Ectodermal cell (in vitro differentiated cells): ENCODE measurements around the gene HPSE.

Experiments
- H3K27ac ChIP-seq: 2 replicates; pipeline ENCODE4 v1.7.0; 2013; ENCODE audit warnings: mild to moderate bottlenecking, low read depth, low read length; ENCODE audit not compliant: insufficient read depth, poor library complexity, severe bottlenecking
- H3K27me3 ChIP-seq: 2 replicates; pipeline ENCODE4 v1.7.0; 2013; ENCODE audit warnings: mild to moderate bottlenecking, low read length; ENCODE audit not compliant: insufficient read depth, control insufficient read depth, poor library complexity, severe bottlenecking
- H3K36me3 ChIP-seq: one replicate; pipeline ENCODE4 v1.7.0; 2013; ENCODE audit warnings: low read length; ENCODE audit not compliant: control insufficient read depth, insufficient read depth
- H3K4me1 ChIP-seq: one replicate; pipeline ENCODE4 v1.7.0; 2013; ENCODE audit warnings: low read length; ENCODE audit not compliant: control insufficient read depth, insufficient read depth
- H3K4me3 ChIP-seq: 2 replicates; pipeline ENCODE4 v1.7.0; 2013; ENCODE audit warnings: low read depth, low read length, control low read depth; ENCODE audit not compliant: insufficient read depth
- H3K9me3 ChIP-seq: 2 replicates; pipeline ENCODE4 v1.7.0; 2013; ENCODE audit warnings: mild to moderate bottlenecking, low read length, moderate library complexity; ENCODE audit not compliant: control insufficient read depth
- WGBS, 2 experiments: methylation state at CpG; one replicate each; pipeline ENCODE4 v1.1.7; 2013; ENCODE audit warnings: missing lambda C conversion rate in 2 of 2; 5-methylcytosine and 5-hydroxymethylcytosine counted together

Gene HPSE

GRCh38 chr4:83362492-83363329 lies 28.1 kb upstream of the HPSE start:
- H3K36me3 ChIP-seq, result no peaks in the 10 kb centered on the region
- no peaks in the 10 kb centered on the region for H3K4me1 ChIP-seq
- H3K27ac ChIP-seq, result no peak overlapping the region
- no peaks in the 10 kb centered on the region for H3K9me3 ChIP-seq
- no peaks in the 10 kb centered on the region for H3K27me3 ChIP-seq
- 94 to 96% methylated on average over 9 of the region's 9 CpGs for WGBS, 2 experiments
- no peak overlapping the region for H3K4me3 ChIP-seq

- Histone ChIP-seq H3K36me3 (no peaks in the 10 kb centered on the region), H3K9me3 (no peaks in the 10 kb centered on the region), H3K4me3 (no peak overlapping the region), H3K27me3 (no peaks in the 10 kb centered on the region), H3K27ac (no peak overlapping the region), H3K4me1 (no peaks in the 10 kb centered on the region)
- 74 to 78% methylated on average over 7 of the region's 7 CpGs for WGBS, 2 experiments
These were observed 26.9 kb upstream of the HPSE start for GRCh38 chr4:83361416-83362103.

GRCh38 chr4:83360018-83360417 lies 25.4 kb upstream of the HPSE start:
- Histone ChIP-seq H3K9me3 (no peaks in the 10 kb centered on the region), H3K36me3 (no peaks in the 10 kb centered on the region), H3K27me3 (no peaks in the 10 kb centered on the region), H3K4me1 (no peaks in the 10 kb centered on the region), H3K27ac (no peak overlapping the region), H3K4me3 (no peak overlapping the region)
- 90 to 93% methylated on average over 4 of the region's 4 CpGs for WGBS, 2 experiments

DNA sequence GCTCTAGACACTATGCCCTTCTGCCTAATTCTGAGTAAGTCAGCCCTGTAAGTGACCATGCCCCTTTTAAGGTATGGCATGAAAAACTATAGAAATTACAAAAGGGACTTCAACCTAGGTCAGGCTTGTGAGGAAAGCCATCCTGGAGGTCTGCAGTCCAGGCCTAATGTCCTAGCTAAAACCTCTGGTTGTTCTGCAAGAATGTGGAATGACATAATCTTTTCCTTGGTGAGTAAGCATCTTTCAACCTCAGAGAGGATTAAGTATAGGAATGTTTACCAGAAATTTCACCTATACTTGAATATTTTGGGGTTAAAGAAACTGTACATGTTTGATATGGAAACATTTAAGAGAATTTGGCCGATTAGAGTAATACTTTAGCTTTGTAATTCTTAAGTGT lies 23.8 kb upstream of the HPSE start:
- Histone ChIP-seq H3K36me3 (no peaks in the 10 kb centered on the region), H3K27ac (no peak overlapping the region), H3K27me3 (no peaks in the 10 kb centered on the region), H3K4me1 (no peaks in the 10 kb centered on the region), H3K4me3 (no peak overlapping the region), H3K9me3 (no peaks in the 10 kb centered on the region)
- WGBS, 2 experiments, result 80 to 100% methylated on average over 1 of the region's 1 CpG

DNA sequence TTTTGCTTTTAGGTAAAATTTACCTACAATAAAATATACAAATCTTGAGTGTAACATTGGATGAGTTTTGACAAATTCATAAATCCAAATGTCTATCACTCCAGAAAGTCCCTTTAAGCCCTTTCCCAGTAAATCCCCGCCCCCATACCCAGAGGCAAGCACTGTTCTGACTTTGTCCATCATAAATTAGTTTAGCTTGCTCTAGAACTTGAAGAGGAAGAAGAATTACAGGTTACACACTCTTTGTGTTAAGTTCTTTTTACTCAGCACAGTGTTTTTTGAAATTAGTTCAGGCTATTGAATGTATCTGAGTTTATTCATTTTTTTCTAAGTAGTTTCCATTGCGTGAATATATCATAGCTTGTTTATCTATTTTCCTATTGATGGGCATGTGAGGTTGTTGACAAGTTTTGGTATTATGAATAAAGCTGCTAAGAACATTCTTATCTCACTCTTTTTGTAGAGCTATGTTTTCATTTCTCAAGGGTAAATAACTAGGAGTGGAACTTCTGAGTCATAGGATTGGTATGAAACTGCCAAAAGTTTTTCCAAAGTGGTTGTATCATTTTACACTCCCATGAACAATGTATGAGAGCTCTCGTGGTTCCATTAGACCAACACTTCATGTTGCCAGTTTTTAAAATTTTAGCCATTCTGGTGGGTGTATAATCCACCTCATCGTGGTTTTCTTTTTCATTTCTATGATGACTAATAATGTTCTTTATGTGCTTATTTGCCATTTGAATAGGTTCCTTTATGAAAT lies 22.4 kb upstream of the HPSE start:
- no peaks in the 10 kb centered on the region for H3K9me3 ChIP-seq
- H3K27me3 ChIP-seq, result no peaks in the 10 kb centered on the region
- H3K4me1 ChIP-seq, result no peaks in the 10 kb centered on the region
- no peaks in the 10 kb centered on the region for H3K36me3 ChIP-seq
- 89 to 91% methylated on average over 2 to 4 of the region's 4 CpGs for WGBS, 2 experiments
- H3K27ac ChIP-seq, result no peak overlapping the region
- H3K4me3 ChIP-seq, result no peak overlapping the region

DNA sequence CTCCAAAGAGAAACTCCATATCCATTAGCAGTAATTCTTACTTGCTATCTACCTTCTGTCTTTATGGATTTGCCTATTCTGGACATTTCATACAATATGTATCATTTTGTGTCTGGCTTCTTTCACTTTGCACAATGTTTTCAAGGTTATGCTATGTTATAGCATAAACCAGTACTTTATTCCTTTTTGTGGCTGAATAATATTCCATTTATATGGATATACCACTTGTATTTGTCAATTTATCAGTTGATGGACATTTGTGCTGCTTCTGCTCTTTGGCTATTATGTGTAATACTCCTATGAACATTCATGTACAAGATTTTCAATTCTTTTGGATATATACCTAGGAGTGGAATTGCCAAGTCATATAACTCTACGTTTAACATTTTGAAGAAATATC lies 18.9 kb upstream of the HPSE start:
- H3K36me3 ChIP-seq, result no peaks in the 10 kb centered on the region
- H3K9me3 ChIP-seq, result no peaks in the 10 kb centered on the region
- H3K27ac ChIP-seq, result no peak overlapping the region
- H3K4me1 ChIP-seq, result no peaks in the 10 kb centered on the region
- H3K27me3 ChIP-seq, result no peaks in the 10 kb centered on the region
- 100% methylated on average over 1 of the region's 1 CpG for WGBS, 2 experiments
- H3K4me3 ChIP-seq, result no peak overlapping the region

- WGBS, 2 experiments, result 92 to 93% methylated on average over 1 of the region's 1 CpG
- no peaks in the 10 kb centered on the region for H3K4me1 ChIP-seq
- no peak overlapping the region for H3K4me3 ChIP-seq
- H3K27me3 ChIP-seq, result no peaks in the 10 kb centered on the region
- H3K27ac ChIP-seq, result no peak overlapping the region
- H3K9me3 ChIP-seq, result no peaks in the 10 kb centered on the region
- no peaks in the 10 kb centered on the region for H3K36me3 ChIP-seq
These were observed 13.4 kb upstream of the HPSE start for GRCh38 chr4:83348074-83348473.

DNA sequence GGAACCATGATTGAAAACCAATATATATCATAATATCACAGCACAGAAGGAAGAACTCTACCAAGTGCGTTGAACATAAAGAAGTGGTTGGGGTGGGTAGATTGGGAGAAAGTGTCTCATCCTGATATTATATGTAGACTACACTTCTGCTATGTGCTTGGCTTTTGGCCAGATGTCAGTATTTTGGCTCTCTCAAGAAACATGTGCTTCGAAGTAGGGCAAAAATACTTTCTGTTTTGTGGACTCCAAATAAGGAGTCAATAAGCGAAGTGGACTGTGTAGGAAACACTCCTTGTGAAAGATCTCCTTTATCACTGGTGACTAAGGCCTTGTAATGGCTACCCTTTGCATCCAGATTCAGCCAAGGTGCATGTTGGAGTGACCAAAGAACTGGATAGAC lies 7.8 kb upstream of the HPSE start:
- Histone ChIP-seq H3K4me1 (no peaks in the 10 kb centered on the region), H3K4me3 (no peak overlapping the region), H3K36me3 (no peaks in the 10 kb centered on the region), H3K9me3 (no peaks in the 10 kb centered on the region), H3K27me3 (no peaks in the 10 kb centered on the region), H3K27ac (no peak overlapping the region)
- WGBS, 2 experiments, result 88 to 93% methylated on average over 3 of the region's 3 CpGs

DNA sequence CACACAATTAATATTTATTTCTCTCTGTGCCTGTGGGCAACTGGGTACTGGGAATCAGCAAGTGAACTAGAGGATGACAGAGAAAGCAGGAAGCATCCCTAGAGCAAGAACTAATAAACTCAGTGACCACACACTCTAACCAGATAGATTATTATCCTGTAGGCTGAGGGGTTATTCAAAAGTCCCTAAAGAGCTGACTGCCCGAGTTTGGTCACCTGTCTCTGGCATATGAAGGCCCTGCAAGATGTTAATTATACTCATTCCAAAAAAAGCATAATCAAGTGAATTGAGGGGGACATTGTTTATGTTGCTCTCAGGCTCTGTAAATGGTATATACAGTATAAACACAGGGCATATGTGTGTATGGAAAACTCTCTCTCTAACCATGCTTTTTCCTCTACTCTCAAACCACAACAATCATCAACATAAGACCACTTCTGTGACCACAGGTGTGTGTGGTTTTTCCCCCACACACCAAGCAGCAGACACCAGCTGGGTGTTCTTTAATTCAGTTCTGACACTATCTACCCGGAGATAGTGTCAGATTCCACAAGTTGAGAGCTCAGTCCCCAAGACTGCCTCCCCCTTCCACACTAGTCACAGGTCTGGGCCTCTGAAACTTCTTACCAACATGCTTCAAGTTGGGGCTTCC lies 6.2 kb upstream of the HPSE start:
- WGBS, 2 experiments, result 88 to 91% methylated on average over 2 of the region's 2 CpGs
- Histone ChIP-seq H3K9me3 (no peaks in the 10 kb centered on the region), H3K27me3 (peaks cover 13% of the 10 kb centered on the region)

DNA sequence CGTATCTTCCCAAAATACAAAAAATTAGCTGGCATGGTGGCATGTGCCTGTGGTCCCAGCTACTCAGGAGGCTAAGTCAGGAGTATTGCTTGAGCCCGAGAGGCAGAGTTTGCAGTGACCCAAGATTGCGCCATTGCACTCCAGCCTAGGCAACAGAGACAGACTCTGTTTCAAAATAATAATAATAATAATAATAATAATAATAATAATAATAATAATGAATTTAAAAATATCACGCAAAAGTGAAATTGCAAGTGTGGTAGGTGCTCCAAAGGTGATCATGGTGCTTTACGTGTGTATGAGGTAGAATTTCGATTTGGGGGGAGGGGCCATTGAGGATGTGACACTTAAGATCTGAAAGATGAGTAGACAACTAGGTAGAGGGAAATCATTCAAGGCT lies 4.9 kb upstream of the HPSE start:
- peaks cover 25% of the 10 kb centered on the region for H3K27me3 ChIP-seq
- no peaks in the 10 kb centered on the region for H3K4me1 ChIP-seq
- 92 to 93% methylated on average over 5 to 6 of the region's 6 CpGs for WGBS, 2 experiments
- no peak overlapping the region for H3K27ac ChIP-seq
- no peak overlapping the region for H3K4me3 ChIP-seq
- no peaks in the 10 kb centered on the region for H3K9me3 ChIP-seq
- no peaks in the 10 kb centered on the region for H3K36me3 ChIP-seq

More for the DNA sequence above, 6.2 kb upstream of the HPSE start:
- H3K4me1 ChIP-seq, result no peaks in the 10 kb centered on the region
- H3K27ac ChIP-seq, result no peak overlapping the region
- no peaks in the 10 kb centered on the region for H3K36me3 ChIP-seq
- no peak overlapping the region for H3K4me3 ChIP-seq
